GM12878 (cell line): Measurements from ENCODE around the gene CDC27. TPM values are rescaled to one million over a fixed set of nuclear protein-coding genes. Genes with fewer than 3 reads are reported as not detected.

ENCODE experiments used
- CHD1 ChIP-seq: IDR thresholded peaks from 2 replicates; pipeline ENCODE4 v1.6.1; 2012; ENCODE audit warnings: low read depth, low read length, improper control_type of control experiment
- CTCF ChIP-seq, 3 experiments: IDR thresholded peaks in 2 of 3; conservative IDR thresholded peaks in 1 of 3; 2 replicates each; pipeline ENCODE4 v1.5.1; 2011; ENCODE audit warnings: low read depth in 3 of 3, low read length in 3 of 3, mild to moderate bottlenecking in 3 of 3, control low read depth in 2 of 3, moderate library complexity in 2 of 3, inconsistent platforms in 1 of 3, mixed read lengths in 1 of 3; ENCODE audit not compliant: control insufficient read depth in 2 of 3, insufficient read depth in 1 of 3; ENCODE audit errors: extremely low read depth in 1 of 3
- E4F1 ChIP-seq: fragments of 450-650 bp; IDR thresholded peaks from 2 replicates; pipeline ENCODE4 v1.6.1; 2018; ENCODE audit warnings: borderline replicate concordance, mild to moderate bottlenecking; ENCODE audit not compliant: partially characterized antibody
- EGR1 ChIP-seq, 2 experiments: IDR thresholded peaks; 1 replicate in 1 of 2; 2 replicates in 1 of 2; pipeline ENCODE4 v1.6.1; 2011 to 2012; ENCODE audit warnings: low read depth in 2 of 2, low read length in 2 of 2, borderline replicate concordance in 1 of 2, mild to moderate bottlenecking in 1 of 2, moderate library complexity in 1 of 2
- ESRRA ChIP-seq: IDR thresholded peaks from 2 replicates; pipeline ENCODE4 v1.6.1; 2012; ENCODE audit warnings: mild to moderate bottlenecking, low read length, improper control_type of control experiment
- HCFC1 ChIP-seq: fragments of 150-350 bp; IDR thresholded peaks from 2 replicates; pipeline ENCODE4 v1.6.1; 2014; ENCODE audit warnings: low read length
- IRF4 ChIP-seq: IDR thresholded peaks from 2 replicates; pipeline ENCODE4 v1.6.1; 2011; ENCODE audit warnings: low read depth, low read length
- MLLT1 ChIP-seq: fragments of 450-650 bp; IDR thresholded peaks from 2 replicates; pipeline ENCODE4 v1.6.1; 2016; ENCODE audit warnings: mild to moderate bottlenecking
- NBN ChIP-seq: fragments of 450-650 bp; IDR thresholded peaks from 2 replicates; pipeline ENCODE4 v1.6.1; 2016
- RB1 ChIP-seq: fragments of 450-650 bp; formaldehyde crosslinking; IDR thresholded peaks from 2 replicates; pipeline ENCODE4 v1.6.1; 2017; ENCODE audit warnings: mild to moderate bottlenecking, borderline replicate concordance
- RELB ChIP-seq: fragments of 450-650 bp; IDR thresholded peaks from 2 replicates; pipeline ENCODE4 v1.6.1; 2017; ENCODE audit warnings: low read depth, mild to moderate bottlenecking, moderate library complexity
- SIN3A ChIP-seq: IDR thresholded peaks from 2 replicates; pipeline ENCODE4 v1.6.1; 2012; ENCODE audit warnings: low read depth, low read length, improper control_type of control experiment
- SIX5 ChIP-seq: IDR thresholded peaks from 2 replicates; pipeline ENCODE4 v1.6.1; 2011; ENCODE audit warnings: mild to moderate bottlenecking, low read depth, low read length, moderate library complexity; ENCODE audit not compliant: severe bottlenecking
- SRF ChIP-seq, 2 experiments: IDR thresholded peaks; 2 replicates each; pipeline ENCODE4 v1.6.1; 2011; ENCODE audit warnings: low read depth in 2 of 2, low read length in 2 of 2, mild to moderate bottlenecking in 1 of 2, moderate library complexity in 1 of 2
- TARDBP ChIP-seq: IDR thresholded peaks from 2 replicates; pipeline ENCODE4 v1.6.1; 2016; ENCODE audit warnings: borderline replicate concordance
- WRNIP1 ChIP-seq: IDR thresholded peaks from 2 replicates; pipeline ENCODE4 v1.6.1; 2011; ENCODE audit warnings: low read depth, low read length, improper control_type of control experiment, borderline replicate concordance
- ZBED1 ChIP-seq: IDR thresholded peaks from 2 replicates; pipeline ENCODE4 v1.6.1; 2016; ENCODE audit warnings: borderline replicate concordance
- ZSCAN29 ChIP-seq: fragments of 450-650 bp; IDR thresholded peaks from 2 replicates; pipeline ENCODE4 v1.6.1; 2017; ENCODE audit warnings: mild to moderate bottlenecking, moderate library complexity
- polyA plus RNA-seq, 11 experiments: library from polyadenylated mRNA; depleted of rRNA in 4 of 11; unstranded in 6 of 11; stranded (reverse) in 5 of 11; fragments of >200 nt; fragmentation: Nextera tagmentation in 4 of 11; fragmentation: Illumina TruSeq in 1 of 11; extraction: Ambion mirVana in 4 of 11; extraction: Trizol in 1 of 11; gene quantifications; 1 replicate in 1 of 11; 2 replicates in 10 of 11; pipeline versions ENCODE4 v1.2.1 to v1.2.3, GENCODE V29; 2011 to 2016; ENCODE audit warnings: inconsistent platforms in 2 of 11, missing spikeins in 2 of 11, low read depth in 1 of 11
- total RNA-seq, 4 experiments: library from RNA; depleted of rRNA in 3 of 4; stranded (reverse); fragments of >200 nt in 3 of 4; fragmentation: Illumina TruSeq in 1 of 4; extraction: Trizol in 1 of 4; gene quantifications; 2 replicates each; pipeline versions ENCODE4 v1.2.1 to v1.2.3, GENCODE V29; 2013 to 2021

Gene CDC27
- total and polyA plus RNA-seq, 10 of the 15 experiments (the other 5 are each of a cell fraction or from before 2014, with no cell fraction given): 23.2 to 138 (median 97.8) TPM

- TF ChIP-seq MLLT1 (peak; percentile 95), SIX5 (no peak), HCFC1 (peak; percentile 20; the same call in 1 of the 2 replicates), SIN3A (no peak), RELB (0 out of 2 replicates have a peak, but pooled peaks have one; percentile 27), TARDBP (peak; percentile 79; the same call in 1 of the 2 replicates), ZBED1 (0 out of 2 replicates have a peak, but pooled peaks have one; percentile 31), WRNIP1 (no peak), CTCF (IDR thresholded peaks at IDR 0.05 in 2 of 3, conservative IDR thresholded peaks at IDR 0.05 in 1 of 3; ENCODE audit: control insufficient read depth in 2 of 3, extremely low read depth in 1 of 3, insufficient read depth in 1 of 3, low read depth in 3 of 3, low read length in 3 of 3) (peak; percentile 99 to 100 (median 100); a peak in 5 of 6 replicates), E4F1 (no peak), EGR1 (IDR thresholded peaks at IDR 0.05; ENCODE audit: borderline replicate concordance in 1 of 2, low read depth in 2 of 2, low read length in 2 of 2) (peak; percentile 37 to 97), RB1 (peak; percentile 78; the same call in 1 of the 2 replicates), SRF (IDR thresholded peaks at IDR 0.05; ENCODE audit: low read depth in 2 of 2, low read length in 2 of 2) (0 out of 4 replicates have a peak, but pooled peaks of 1 of the 2 experiments have one; percentile 46), CHD1 (no peak), IRF4 (peak; percentile 66; the same call in 1 of the 2 replicates), ZSCAN29 (peak; percentile 81), NBN (peak; percentile 68; the same call in 1 of the 2 replicates), ESRRA (0 out of 2 replicates have a peak, but pooled peaks have one; percentile 18)
Measured at GRCh38 chr17:47229535-47230443, 40.7 kb upstream of the CDC27 start (continued).
